HepG2 (cell line): ENCODE measurements around the gene CKS1B. TPM values are rescaled to one million over a fixed set of nuclear protein-coding genes. Genes with fewer than 3 reads are reported as not detected.

Experiments used
- AHR ChIP-seq: IDR thresholded peaks from 2 replicates; pipeline ENCODE4 v1.6.1; 2018; ENCODE audit warnings: missing genetic modification reagents, missing compliant biosample characterization
- CERS6 ChIP-seq: sonication (generic); formaldehyde crosslinking; IDR thresholded peaks from 2 replicates; pipeline ENCODE4 v1.5.0; 2020; ENCODE audit warnings: missing genetic modification reagents
- CREBL2 ChIP-seq: sonication (generic); formaldehyde crosslinking; IDR thresholded peaks from 2 replicates; pipeline ENCODE4 v1.8.1; 2023; ENCODE audit warnings: missing genetic modification reagents, mild to moderate bottlenecking, borderline replicate concordance
- FOXJ3 ChIP-seq: sonication (generic); formaldehyde crosslinking; IDR thresholded peaks from 2 replicates; pipeline ENCODE4 v1.4.0; 2020; ENCODE audit warnings: missing genetic modification reagents, mild to moderate bottlenecking, borderline replicate concordance
- HMGA1 ChIP-seq: sonication (generic); formaldehyde crosslinking; conservative IDR thresholded peaks from 2 replicates; pipeline ENCODE4 v1.4.0; 2020; ENCODE audit warnings: missing genetic modification reagents
- HNRNPLL ChIP-seq: fragments of 200-400 bp; formaldehyde crosslinking; IDR thresholded peaks from 2 replicates; pipeline ENCODE4 v1.6.1; 2017; ENCODE audit warnings: mild to moderate bottlenecking, low read depth, low read length; ENCODE audit not compliant: poor library complexity, severe bottlenecking
- KAT2B ChIP-seq: fragments of 150-350 bp; IDR thresholded peaks from 2 replicates; pipeline ENCODE4 v1.6.1; 2014; ENCODE audit warnings: low read depth, low read length, borderline replicate concordance
- MED13 ChIP-seq: sonication (generic); formaldehyde crosslinking; IDR thresholded peaks from 2 replicates; pipeline ENCODE4 v1.5.0; 2020; ENCODE audit warnings: missing genetic modification reagents
- MLX ChIP-seq: IDR thresholded peaks from 2 replicates; pipeline ENCODE4 v1.6.1; 2016
- MXD4 ChIP-seq: IDR thresholded peaks from 2 replicates; pipeline ENCODE4 v1.6.1; 2016; ENCODE audit warnings: mild to moderate bottlenecking, missing biosample characterization, missing genetic modification reagents
- PAF1 ChIP-seq: IDR thresholded peaks from 2 replicates; pipeline ENCODE4 v1.6.1; 2016; ENCODE audit warnings: missing genetic modification reagents, missing compliant biosample characterization
- PATZ1 ChIP-seq: sonication (generic); formaldehyde crosslinking; IDR thresholded peaks from 2 replicates; pipeline ENCODE4 v1.4.0; 2020; ENCODE audit warnings: missing genetic modification reagents
- RARA ChIP-seq: IDR thresholded peaks from 2 replicates; pipeline ENCODE4 v1.6.1; 2016; ENCODE audit warnings: missing genetic modification reagents, missing compliant biosample characterization
- RARG ChIP-seq: sonication (generic); formaldehyde crosslinking; IDR thresholded peaks from 2 replicates; pipeline ENCODE4 v1.4.0; 2020; ENCODE audit warnings: low read depth, mild to moderate bottlenecking, missing genetic modification reagents
- RFX1 ChIP-seq: fragments of 450-650 bp; IDR thresholded peaks from 2 replicates; pipeline ENCODE4 v1.6.1; 2017
- SAP130 ChIP-seq: IDR thresholded peaks from 2 replicates; pipeline ENCODE4 v1.6.1; 2016; ENCODE audit warnings: low read depth
- SIN3A ChIP-seq: IDR thresholded peaks from 2 replicates; pipeline ENCODE4 v1.6.1; 2011; ENCODE audit warnings: low read depth, mild to moderate bottlenecking, control low read depth, low read length, borderline replicate concordance
- TEAD2 ChIP-seq: sonication (generic); formaldehyde crosslinking; IDR thresholded peaks from 2 replicates; pipeline ENCODE4 v1.9.0; 2021; ENCODE audit warnings: missing genetic modification reagents
- ZBTB4 ChIP-seq: sonication (generic); formaldehyde crosslinking; IDR thresholded peaks from 2 replicates; pipeline ENCODE4 v1.4.0; 2020; ENCODE audit warnings: missing genetic modification reagents, mild to moderate bottlenecking, borderline replicate concordance
- ZC3H13 ChIP-seq: sonication (generic); formaldehyde crosslinking; IDR thresholded peaks from 2 replicates; pipeline ENCODE4 v1.8.1; 2023; ENCODE audit warnings: mild to moderate bottlenecking, missing genetic modification reagents, moderate library complexity
- ZFP1 ChIP-seq: IDR thresholded peaks from 2 replicates; pipeline ENCODE4 v1.6.1; 2016
- ZNF335 ChIP-seq: sonication (generic); formaldehyde crosslinking; IDR thresholded peaks from 2 replicates; pipeline ENCODE4 v1.4.0; 2020; ENCODE audit warnings: missing genetic modification reagents
- ZNF343 ChIP-seq: sonication (generic); formaldehyde crosslinking; IDR thresholded peaks from 2 replicates; pipeline ENCODE4 v1.4.0; 2020; ENCODE audit warnings: mild to moderate bottlenecking, missing genetic modification reagents
- ZNF660 ChIP-seq: sonication (generic); formaldehyde crosslinking; IDR thresholded peaks from 2 replicates; pipeline ENCODE4 v1.5.1; 2020; ENCODE audit warnings: mild to moderate bottlenecking, low read depth, missing genetic modification reagents, borderline replicate concordance
- ZNF720 ChIP-seq: sonication (generic); formaldehyde crosslinking; IDR thresholded peaks from 2 replicates; pipeline ENCODE4 v1.4.0; 2020; ENCODE audit warnings: missing genetic modification reagents
- polyA plus RNA-seq, 8 experiments: library from polyadenylated mRNA; depleted of rRNA in 3 of 8; stranded (reverse) in 7 of 8; unstranded in 1 of 8; fragments of >200 nt; fragmentation: Illumina TruSeq in 4 of 8; extraction: Trizol in 4 of 8; gene quantifications; 2 replicates each; pipeline versions ENCODE4 v1.2.1 to v1.2.3, GENCODE V29; 2011 to 2016; ENCODE audit warnings: low read depth in 4 of 8, missing spikeins in 1 of 8, mixed read lengths in 1 of 8; ENCODE audit not compliant: insufficient read depth in 1 of 8
- total RNA-seq, 5 experiments: library from RNA; depleted of rRNA; stranded (reverse); fragments of >200 nt; fragmentation: Illumina TruSeq; extraction: Trizol; gene quantifications; 2 replicates each; pipeline ENCODE4 v1.2.3, GENCODE V29; 2016; ENCODE audit warnings: low read depth in 1 of 5

CKS1B gene
- total and polyA plus RNA-seq, 2 of the 13 experiments (the other 11 are each of a cell fraction or from before 2014, with no cell fraction given): 217 to 222 TPM

- TF ChIP-seq PATZ1: no peak; the same call in 1 of the 2 replicates
- peak; percentile 100 for TF ChIP-seq MXD4 (CRISPR knock-in tag)
- TF ChIP-seq ZC3H13 (CRISPR knock-in tag): peak; percentile 94
- no peak for TF ChIP-seq HMGA1
- no peak for TF ChIP-seq HNRNPLL
- peak; percentile 19; the same call in 1 of the 2 replicates for TF ChIP-seq ZNF343 (CRISPR knock-in tag)
- TF ChIP-seq PAF1 (CRISPR knock-in tag): no peak
- no peak for TF ChIP-seq ZBTB4 (CRISPR knock-in tag)
- TF ChIP-seq ZNF720 (CRISPR knock-in tag): no peak
- TF ChIP-seq MED13 (CRISPR knock-in tag): peak; percentile 10; the same call in 1 of the 2 replicates
- no peak for TF ChIP-seq CERS6 (CRISPR knock-in tag)
- TF ChIP-seq CREBL2 (CRISPR knock-in tag): no peak
- TF ChIP-seq KAT2B: no peak
- no peak for TF ChIP-seq RARA (CRISPR knock-in tag)
- peak; percentile 100 for TF ChIP-seq SAP130 (CRISPR knock-in tag)
- TF ChIP-seq RARG (CRISPR knock-in tag): no peak
- no peak for TF ChIP-seq ZFP1 (CRISPR knock-in tag)
- no peak for TF ChIP-seq ZNF660 (CRISPR knock-in tag)
- no peak for TF ChIP-seq RFX1
- no peak for TF ChIP-seq FOXJ3 (CRISPR knock-in tag)
- TF ChIP-seq SIN3A: peak; percentile 98
- TF ChIP-seq AHR (CRISPR knock-in tag): no peak
- no peak; the same call in 1 of the 2 replicates for TF ChIP-seq ZNF335 (CRISPR knock-in tag)
- 0 out of 2 replicates have a peak, but pooled peaks have one; percentile 19 for TF ChIP-seq MLX (CRISPR knock-in tag)
- no peak for TF ChIP-seq TEAD2
Observed at GRCh38 chr1:154974102-154974807, at the start of gene CKS1B (continued).
